Hematopoietic multipotent progenitor cell treated with erythropoietin and hydrocortisone succinate and interleukin-3 and kit ligand, for 15 days (in vitro differentiated cells): ENCODE measurements around the gene NKG7.
A peak's percentile ranks its signal among the peaks of the same experiment; 100 is the strongest.

Experiments
- DNase-seq: peaks from one replicate; pipeline ENCODE4 v3.0.0-alpha.2; 2015; ENCODE audit warnings: low spot score

The NKG7 gene

GRCh38 chr19:51391073-51391611 is 18.7 kb upstream of the NKG7 start:
- no peak for DNase-seq

- DNase-seq = no peak
Observed at GRCh38 chr19:51389143-51389542, 16.7 kb upstream of the NKG7 start.

GRCh38 chr19:51387924-51388389 is 15.5 kb upstream of the NKG7 start, which contains the start of gene LIM2:
TSS of gene LIM2 (minus strand) at chr19:51387974. CDS start at chr19:51387443, 531 bp downstream.
- DNase-seq = no peak

GRCh38 chr19:51386882-51387520 is 14.5 kb upstream of the NKG7 start:
- DNase-seq = no peak

- no peak for DNase-seq
Observed at GRCh38 chr19:51382004-51382403, 9.6 kb upstream of the NKG7 start.

- no peak for DNase-seq
Observed at GRCh38 chr19:51380379-51380778, 7.9 kb upstream of the NKG7 start.

GRCh38 chr19:51377422-51377821 is 5.0 kb upstream of the NKG7 start:
- no peak for DNase-seq

GRCh38 chr19:51375504-51376221 is 3.2 kb upstream of the NKG7 start:
- no peak for DNase-seq

GRCh38 chr19:51372021-51372648 is 319 bp downstream of the NKG7 start:
- no peak for DNase-seq

GRCh38 chr19:51371186-51371690 is 1.2 kb downstream of the NKG7 start:
- no peak for DNase-seq

- no peak for DNase-seq
Observed at GRCh38 chr19:51370230-51370629, 2.2 kb downstream of the NKG7 start.

- no peak for DNase-seq
Observed at GRCh38 chr19:51368366-51369282, 3.8 kb downstream of the NKG7 start, which contains the start of gene CLDND2. TSS of gene CLDND2 (minus strand) at chr19:51369003. CDS start at chr19:51368577, 426 bp downstream.

GRCh38 chr19:51367565-51368365 is 4.7 kb downstream of the NKG7 start:
- DNase-seq = peak; percentile 90

GRCh38 chr19:51367255-51367564 is 5.2 kb downstream of the NKG7 start:
- DNase-seq = no peak

- peak; percentile 94 for DNase-seq
Observed at GRCh38 chr19:51366389-51367254, 5.8 kb downstream of the NKG7 start.

- DNase-seq = peak; percentile 34
Observed at GRCh38 chr19:51365965-51366388, 6.5 kb downstream of the NKG7 start, which contains the start of gene ETFB. TSS of gene ETFB (minus strand) at chr19:51366388. CDS start at chr19:51366326, 62 bp downstream.

- peak; percentile 34 for DNase-seq
Observed at GRCh38 chr19:51365211-51365964, 7.1 kb downstream of the NKG7 start.

- no peak for DNase-seq
Observed at GRCh38 chr19:51364200-51365106, 8.0 kb downstream of the NKG7 start.
